H9 (cell line): Measurements from ENCODE around the gene USP22. TPM values are rescaled to one million over a fixed set of nuclear protein-coding genes. Genes with fewer than 3 reads are reported as not detected.

Experiments used
- DNase-seq: peaks from one replicate; pipeline ENCODE4 v3.0.0-alpha.2; 2017
- H2AFZ ChIP-seq: one replicate; pipeline ENCODE4 v1.6.1; 2013; ENCODE audit warnings: mild to moderate bottlenecking, low read length, control low read depth, moderate library complexity
- H2AK5ac ChIP-seq: 2 replicates; pipeline ENCODE4 v1.6.1; 2013; ENCODE audit warnings: low read length, control low read depth, mixed read lengths; ENCODE audit not compliant: insufficient read length
- H2BK120ac ChIP-seq: one replicate; pipeline ENCODE4 v1.6.1; 2013; ENCODE audit warnings: low read depth, mild to moderate bottlenecking, low read length, control low read depth, inconsistent platforms; ENCODE audit not compliant: poor library complexity, severe bottlenecking
- H2BK12ac ChIP-seq: 2 replicates; pipeline ENCODE4 v1.6.1; 2013; ENCODE audit warnings: low read length, control low read depth, mixed read lengths, low read depth; ENCODE audit not compliant: insufficient read length
- H2BK15ac ChIP-seq: 2 replicates; pipeline ENCODE4 v1.6.1; 2013; ENCODE audit warnings: low read depth, low read length, control low read depth
- H2BK20ac ChIP-seq: one replicate; pipeline ENCODE4 v1.6.1; 2013; ENCODE audit warnings: low read depth, mild to moderate bottlenecking, low read length, control low read depth, inconsistent platforms; ENCODE audit not compliant: poor library complexity, severe bottlenecking
- H2BK5ac ChIP-seq: 2 replicates; pipeline ENCODE4 v1.6.1; 2013; ENCODE audit warnings: low read length, control low read depth, mixed read lengths; ENCODE audit not compliant: insufficient read length
- H3K14ac ChIP-seq: 2 replicates; pipeline ENCODE4 v1.6.1; 2013; ENCODE audit warnings: low read length, control low read depth; ENCODE audit not compliant: insufficient read depth
- H3K18ac ChIP-seq: 2 replicates; pipeline ENCODE4 v1.6.1; 2013; ENCODE audit warnings: low read depth, mild to moderate bottlenecking, mixed read lengths, low read length, control low read depth; ENCODE audit not compliant: insufficient read length
- H3K23ac ChIP-seq: 2 replicates; pipeline ENCODE4 v1.6.1; 2013; ENCODE audit warnings: low read length, control low read depth, mixed read lengths, low read depth; ENCODE audit not compliant: insufficient read length
- H3K23me2 ChIP-seq: 2 replicates; pipeline ENCODE4 v1.6.1; 2013; ENCODE audit warnings: low read depth, mild to moderate bottlenecking, mixed read lengths, low read length, control low read depth; ENCODE audit not compliant: insufficient read length, poor library complexity, severe bottlenecking
- H3K27ac ChIP-seq: 2 replicates; pipeline ENCODE4 v1.5.1; 2013; ENCODE audit warnings: low read length, control low read depth, mixed read lengths, low read depth; ENCODE audit not compliant: insufficient read length
- H3K27me3 ChIP-seq: 2 replicates; pipeline ENCODE4 v1.6.1; 2013; ENCODE audit warnings: low read length, control low read depth, inconsistent platforms; ENCODE audit not compliant: insufficient read depth
- H3K4ac ChIP-seq: 2 replicates; pipeline ENCODE4 v1.6.1; 2013; ENCODE audit warnings: low read depth, mild to moderate bottlenecking, control low read depth, inconsistent platforms, low read length, moderate library complexity
- H3K4me1 ChIP-seq: 2 replicates; pipeline ENCODE4 v1.6.1; 2013; ENCODE audit warnings: low read length, control low read depth, inconsistent platforms; ENCODE audit not compliant: insufficient read depth
- H3K4me2 ChIP-seq: 2 replicates; pipeline ENCODE4 v1.6.1; 2013; ENCODE audit warnings: low read length, control low read depth, mixed read lengths; ENCODE audit not compliant: insufficient read length, insufficient read depth
- H3K56ac ChIP-seq: 2 replicates; pipeline ENCODE4 v1.6.1; 2013; ENCODE audit warnings: low read depth, mild to moderate bottlenecking, mixed read lengths, low read length, control low read depth; ENCODE audit not compliant: insufficient read length
- H3K79me1 ChIP-seq: 2 replicates; pipeline ENCODE4 v1.6.1; 2013; ENCODE audit warnings: low read depth, mild to moderate bottlenecking, moderate library complexity, low read length, control low read depth, inconsistent platforms; ENCODE audit not compliant: insufficient read depth, poor library complexity, severe bottlenecking
- H3K79me2 ChIP-seq: 2 replicates; pipeline ENCODE4 v1.6.1; 2013; ENCODE audit warnings: low read length, control low read depth, inconsistent platforms; ENCODE audit not compliant: insufficient read depth
- H3K9ac ChIP-seq: 2 replicates; pipeline ENCODE4 v1.6.1; 2013; ENCODE audit warnings: low read length, control low read depth, mixed read lengths; ENCODE audit not compliant: insufficient read length; ENCODE audit errors: extremely low read depth
- H3K9me3 ChIP-seq: one replicate; pipeline ENCODE4 v1.6.1; 2013; ENCODE audit warnings: low read depth, low read length, inconsistent platforms; ENCODE audit not compliant: control insufficient read depth
- H3T11ph ChIP-seq: one replicate; pipeline ENCODE4 v1.6.1; 2013; ENCODE audit warnings: mild to moderate bottlenecking, low read length, control low read depth, inconsistent platforms
- H4K20me1 ChIP-seq: one replicate; pipeline ENCODE4 v1.6.1; 2013; ENCODE audit not compliant: control insufficient read depth, insufficient read length, insufficient read depth
- H4K5ac ChIP-seq: 2 replicates; pipeline ENCODE4 v1.6.1; 2013; ENCODE audit warnings: low read depth, mild to moderate bottlenecking, mixed read lengths, low read length, control low read depth; ENCODE audit not compliant: insufficient read length
- H4K8ac ChIP-seq: replicated peaks from 2 replicates; pipeline ENCODE4 v1.6.1; 2013; ENCODE audit warnings: low read length, control low read depth, mixed read lengths, low read depth; ENCODE audit not compliant: insufficient read length
- H4K91ac ChIP-seq: 2 replicates; pipeline ENCODE4 v1.6.1; 2013; ENCODE audit warnings: low read depth, mild to moderate bottlenecking, moderate library complexity, mixed read lengths, low read length, control low read depth; ENCODE audit not compliant: insufficient read length
- H3K27ac Mint-ChIP-seq, 3 experiments: 2 replicates in 2 of 3; 3 replicates in 1 of 3; pipeline ENCODE4 v1.8.0; 2020 to 2021; ENCODE audit warnings: mixed read lengths in 3 of 3, mild to moderate bottlenecking in 1 of 3, moderate library complexity in 1 of 3
- H3K27me3 Mint-ChIP-seq: 2 replicates; pipeline ENCODE4 v1.8.0; 2021; ENCODE audit warnings: low read depth, mild to moderate bottlenecking, moderate library complexity, mixed read lengths
- H3K36me3 Mint-ChIP-seq, 3 experiments: 2 replicates in 2 of 3; 3 replicates in 1 of 3; pipeline ENCODE4 v1.8.0; 2020 to 2021; ENCODE audit warnings: low read depth in 3 of 3, mixed read lengths in 3 of 3; ENCODE audit not compliant: insufficient read depth in 1 of 3
- H3K4me1 Mint-ChIP-seq, 2 experiments: 2 replicates each; pipeline ENCODE4 v1.8.0; 2020; ENCODE audit warnings: mixed read lengths in 2 of 2
- H3K4me3 Mint-ChIP-seq, 2 experiments: 2 replicates in 1 of 2; 3 replicates in 1 of 2; pipeline ENCODE4 v1.8.0; 2020 to 2021; ENCODE audit warnings: mild to moderate bottlenecking in 2 of 2, mixed read lengths in 2 of 2, moderate library complexity in 1 of 2
- H3K9me3 Mint-ChIP-seq, 2 experiments: 2 replicates in 1 of 2; 3 replicates in 1 of 2; pipeline ENCODE4 v1.8.0; 2020; ENCODE audit warnings: mild to moderate bottlenecking in 2 of 2, mixed read lengths in 2 of 2, moderate library complexity in 1 of 2
- WGBS: extraction: QIAGEN DNeasy Blood & Tissue Kit; methylation state at CpG from one replicate; pipeline ENCODE4 v1.1.7; 2013; ENCODE audit warnings: missing lambda C conversion rate, low lambda C conversion rate, mixed read lengths; ENCODE audit not compliant: insufficient read length; ENCODE audit errors: extremely low coverage; 5-methylcytosine and 5-hydroxymethylcytosine counted together
- total RNA-seq: library from RNA; stranded (reverse); gene quantifications from 2 replicates; pipeline ENCODE4 v1.2.1, GENCODE V29; 2021
- TF ChIP-seq, protein P1 (sequence below): fragments of 200-600 bp; sonication (generic); conservative IDR thresholded peaks from 3 replicates; pipeline ENCODE4 v1.8.0; 2021; ENCODE audit warnings: antibody characterized with exemption, mild to moderate bottlenecking

Gene USP22
- total RNA-seq, 1 experiment from 2014 or later = 345 TPM

DNA sequence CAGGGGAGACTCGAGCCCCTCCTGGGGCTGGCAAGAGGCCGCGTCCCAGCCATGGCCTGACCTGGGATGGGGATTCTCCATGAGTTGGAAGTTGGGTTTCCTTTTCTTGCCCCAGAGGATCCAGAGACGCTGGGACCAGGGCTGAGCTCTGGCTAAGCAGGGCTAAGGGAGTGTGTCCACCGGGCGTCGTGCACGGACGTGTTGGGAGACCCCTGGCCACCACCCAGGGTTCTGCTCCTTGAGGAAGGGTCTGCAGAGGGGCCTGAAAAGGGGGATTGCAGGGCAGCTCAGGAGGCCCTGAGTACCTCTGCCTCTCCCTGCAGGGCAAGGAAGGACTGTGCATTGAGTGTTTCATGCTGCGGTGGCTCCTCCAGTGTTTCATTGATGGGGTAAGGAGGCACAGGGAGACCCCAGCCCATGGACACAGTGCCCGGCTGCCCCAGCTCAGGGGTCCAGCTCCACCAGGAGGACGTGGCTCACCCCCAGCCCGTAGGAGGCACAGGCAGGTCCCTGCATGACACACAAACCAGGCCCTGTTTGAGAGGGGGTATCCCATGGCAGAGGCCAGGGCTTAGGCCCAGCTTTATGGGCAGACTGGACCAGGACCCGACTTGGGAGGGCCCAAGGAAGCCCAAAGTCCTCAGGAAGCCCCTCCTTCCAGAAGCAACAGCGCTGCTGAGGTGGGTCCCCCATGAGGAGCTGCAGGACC, 47.5 kb downstream of the USP22 start:
- H3K27me3 ChIP-seq = no peaks in the 10 kb centered on the region
- H2BK20ac ChIP-seq = no peak overlapping the region
- no peak overlapping the region for H3K4ac ChIP-seq
- H4K20me1 ChIP-seq = no peaks in the 10 kb centered on the region
- no peak overlapping the region for H3K18ac ChIP-seq
- H3K27ac ChIP-seq = no peak overlapping the region
- no peak overlapping the region for H4K8ac ChIP-seq
- H3K9ac ChIP-seq = no peak overlapping the region
- Mint-ChIP-seq H3K27ac (no peak overlapping the region), H3K4me3 (no peak overlapping the region), H3K36me3 (peaks cover 10 to 23% (median 10%) of the 10 kb centered on the region in 3 experiments), H3K9me3 (peaks cover 0 to 4% of the 10 kb centered on the region in 2 experiments; a peak in 3 of 5 replicates), H3K4me1 (peaks cover 26 to 28% of the 10 kb centered on the region in 2 experiments), H3K27me3 (no peaks in the 10 kb centered on the region; the same call in 1 of the 2 replicates)
- no peaks in the 10 kb centered on the region for H3K79me2 ChIP-seq
- H3K56ac ChIP-seq = no peak overlapping the region
- H2BK5ac ChIP-seq = no peak overlapping the region
- H4K91ac ChIP-seq = no peak overlapping the region
- H3K79me1 ChIP-seq = no peaks in the 10 kb centered on the region
- H2AFZ ChIP-seq = no peak overlapping the region
- H2BK15ac ChIP-seq = no peak overlapping the region
- H2BK12ac ChIP-seq = no peak overlapping the region
- no peaks in the 10 kb centered on the region for H3K9me3 ChIP-seq
- no peak overlapping the region for H2BK120ac ChIP-seq
- WGBS = no CpG with 5 or more reads among the region's 15 CpGs
- TF ChIP-seq, protein P1, sequence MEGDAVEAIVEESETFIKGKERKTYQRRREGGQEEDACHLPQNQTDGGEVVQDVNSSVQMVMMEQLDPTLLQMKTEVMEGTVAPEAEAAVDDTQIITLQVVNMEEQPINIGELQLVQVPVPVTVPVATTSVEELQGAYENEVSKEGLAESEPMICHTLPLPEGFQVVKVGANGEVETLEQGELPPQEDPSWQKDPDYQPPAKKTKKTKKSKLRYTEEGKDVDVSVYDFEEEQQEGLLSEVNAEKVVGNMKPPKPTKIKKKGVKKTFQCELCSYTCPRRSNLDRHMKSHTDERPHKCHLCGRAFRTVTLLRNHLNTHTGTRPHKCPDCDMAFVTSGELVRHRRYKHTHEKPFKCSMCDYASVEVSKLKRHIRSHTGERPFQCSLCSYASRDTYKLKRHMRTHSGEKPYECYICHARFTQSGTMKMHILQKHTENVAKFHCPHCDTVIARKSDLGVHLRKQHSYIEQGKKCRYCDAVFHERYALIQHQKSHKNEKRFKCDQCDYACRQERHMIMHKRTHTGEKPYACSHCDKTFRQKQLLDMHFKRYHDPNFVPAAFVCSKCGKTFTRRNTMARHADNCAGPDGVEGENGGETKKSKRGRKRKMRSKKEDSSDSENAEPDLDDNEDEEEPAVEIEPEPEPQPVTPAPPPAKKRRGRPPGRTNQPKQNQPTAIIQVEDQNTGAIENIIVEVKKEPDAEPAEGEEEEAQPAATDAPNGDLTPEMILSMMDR = no peak
- no peak overlapping the region for H2AK5ac ChIP-seq
- no peak overlapping the region for H3K4me2 ChIP-seq
- no peak overlapping the region for H3K14ac ChIP-seq
- H4K5ac ChIP-seq = no peak overlapping the region
- H3K23me2 ChIP-seq = no peaks in the 10 kb centered on the region
- DNase-seq = no peak
- no peak overlapping the region for H3T11ph ChIP-seq
- no peak overlapping the region for H3K23ac ChIP-seq
- peaks cover 2% of the 10 kb centered on the region; the same call in 1 of the 2 replicates for H3K4me1 ChIP-seq
